Mucosa of gallbladder (tissue), 1 donor: ENCODE measurements around the gene PSMD9. TPM values are rescaled to one million over a fixed set of nuclear protein-coding genes. Genes with fewer than 3 reads are reported as not detected.
"Not testable (repeated sequence)": the region's sequence is repeated elsewhere in the genome, so short reads cannot be mapped to it uniquely, and the experiment has no call there.

Experiments used
- DNase-seq: peaks from one replicate; pipeline ENCODE4 v3.0.0-alpha.2; 2020; ENCODE audit warnings: low spot score
- total RNA-seq: library from RNA; stranded (reverse); gene quantifications from one replicate; pipeline ENCODE4 v1.2.1, GENCODE V29; 2021
- donor health status: DM: no; HTN: no; CAD: no.

The PSMD9 gene
- total RNA-seq, 1 donor from 2014 or later: 48.8 TPM

- DNase-seq: peak; percentile 15
These were observed 15.4 kb upstream of the PSMD9 start for GRCh38 chr12:121873216-121873569.

GRCh38 chr12:121874071-121874470, 14.5 kb upstream of the PSMD9 start:
- DNase-seq: no peak

- no peak for DNase-seq
These were observed 13.0 kb upstream of the PSMD9 start for GRCh38 chr12:121875582-121875981.

GRCh38 chr12:121876080-121876447, 12.5 kb upstream of the PSMD9 start:
- DNase-seq: not testable (repeated sequence)

GRCh38 chr12:121883315-121883660, 5.3 kb upstream of the PSMD9 start:
- DNase-seq: no peak

GRCh38 chr12:121885129-121885528, 3.5 kb upstream of the PSMD9 start:
- DNase-seq: not testable (repeated sequence)

GRCh38 chr12:121888083-121888477, 510 bp upstream of the PSMD9 start:
- DNase-seq: no peak

- DNase-seq: no peak
These were observed 659 bp downstream of the PSMD9 start for GRCh38 chr12:121889274-121889624.

- not testable (repeated sequence) for DNase-seq
These were observed 1.1 kb downstream of the PSMD9 start for GRCh38 chr12:121889661-121890060.

GRCh38 chr12:121892673-121893561, 4.3 kb downstream of the PSMD9 start:
- DNase-seq: no peak

- peak; percentile 49 for DNase-seq
These were observed 5.4 kb downstream of the PSMD9 start for GRCh38 chr12:121893961-121894460.

GRCh38 chr12:121894633-121895032, 6.0 kb downstream of the PSMD9 start:
- no peak for DNase-seq

- DNase-seq: no peak
These were observed 9.7 kb downstream of the PSMD9 start for GRCh38 chr12:121898287-121898686.

- DNase-seq: no peak
These were observed 11.0 kb downstream of the PSMD9 start for GRCh38 chr12:121899590-121899989.

GRCh38 chr12:121903202-121903601, 14.6 kb downstream of the PSMD9 start:
- no peak for DNase-seq

GRCh38 chr12:121905746-121906145, 17.2 kb downstream of the PSMD9 start:
- DNase-seq: no peak

GRCh38 chr12:121908702-121909101, 20.1 kb downstream of the PSMD9 start:
- DNase-seq: no peak

GRCh38 chr12:121911824-121912585, 23.4 kb downstream of the PSMD9 start:
- DNase-seq: no peak

- no peak for DNase-seq
These were observed 27.3 kb downstream of the PSMD9 start for GRCh38 chr12:121915841-121916321.

GRCh38 chr12:121916719-121917118, 28.1 kb downstream of the PSMD9 start:
- DNase-seq: no peak

GRCh38 chr12:121917950-121918678, 29.5 kb downstream of the PSMD9 start, which contains the start of gene CFAP251:
Gene CFAP251 (plus strand): TSS chr12:121918592. CDS start chr12:121921306, 2,714 bp downstream.
- peak; percentile 97 for DNase-seq

GRCh38 chr12:121918679-121919038, 30.1 kb downstream of the PSMD9 start:
- DNase-seq: no peak
